ENCODE measurements around the gene HS3ST4. TPM values are rescaled to one million over a fixed set of nuclear protein-coding genes. Genes with fewer than 3 reads are reported as not detected.

HS3ST4 gene
- 0.32 TPM for total RNA-seq
- long read RNA-seq = 0 reads

- H3K27me3 ChIP-seq = peaks cover 55% of the 10 kb centered on the region
- no peak for TF ChIP-seq CTCF (IDR thresholded peaks at IDR 0.05)
- ATAC-seq (no peak), DNase-seq (no peak)
- H3K9me3 ChIP-seq = no peaks in the 10 kb centered on the region
- peak within 1 kb of the TSS; percentile 21 for H3K4me3 ChIP-seq
- no peaks in the 10 kb centered on the region for H3K4me1 ChIP-seq
- no peak within 1 kb of the TSS for H3K27ac ChIP-seq
- intact Hi-C loops (cut with DNase I) = no loop called here
- H3K36me3 ChIP-seq = no peaks in the 10 kb centered on the region
Measured at GRCh38 chr16:25691519-25692091, at the start of gene HS3ST4. Gene HS3ST4, plus strand, starts transcription at chr16:25691959.

- intact Hi-C loops (cut with DNase I) = no loop called here
- ATAC-seq = no peak
- Histone ChIP-seq H3K4me1 (no peaks in the 10 kb centered on the region), H3K9me3 (no peaks in the 10 kb centered on the region), H3K27ac (no peak overlapping the region), H3K36me3 (no peaks in the 10 kb centered on the region), H3K4me3 (no peak overlapping the region), H3K27me3 (no peaks in the 10 kb centered on the region)
- TF ChIP-seq CTCF (IDR thresholded peaks at IDR 0.05) = no peak
- no peak for DNase-seq
Measured at GRCh38 chr16:25643633-25644032, 48.1 kb upstream of the HS3ST4 start.

- H3K4me1 ChIP-seq = no peaks in the 10 kb centered on the region
- no peaks in the 10 kb centered on the region for H3K36me3 ChIP-seq
- H3K27ac ChIP-seq = no peak overlapping the region
- no peak for DNase-seq
- intact Hi-C loops (cut with DNase I) = no loop called here
- no peak for TF ChIP-seq CTCF (IDR thresholded peaks at IDR 0.05)
- no peaks in the 10 kb centered on the region for H3K9me3 ChIP-seq
- ATAC-seq = no peak
- H3K27me3 ChIP-seq = no peaks in the 10 kb centered on the region
- no peak overlapping the region for H3K4me3 ChIP-seq
Measured at GRCh38 chr16:25656639-25657038, 35.1 kb upstream of the HS3ST4 start.

GRCh38 chr16:25676820-25677219 lies 14.9 kb upstream of the HS3ST4 start:
- no peak for TF ChIP-seq CTCF (IDR thresholded peaks at IDR 0.05)
- intact Hi-C loops (cut with DNase I) = no loop called here
- DNase-seq = no peak
- Histone ChIP-seq H3K27me3 (no peaks in the 10 kb centered on the region), H3K27ac (no peak overlapping the region), H3K9me3 (no peaks in the 10 kb centered on the region), H3K4me1 (no peaks in the 10 kb centered on the region), H3K36me3 (no peaks in the 10 kb centered on the region), H3K4me3 (no peak overlapping the region)
- no peak for ATAC-seq

GRCh38 chr16:25679511-25679910 lies 12.2 kb upstream of the HS3ST4 start:
- no peak overlapping the region for H3K27ac ChIP-seq
- ATAC-seq (no peak), DNase-seq (no peak)
- no peaks in the 10 kb centered on the region for H3K27me3 ChIP-seq
- H3K9me3 ChIP-seq = no peaks in the 10 kb centered on the region
- H3K4me1 ChIP-seq = no peaks in the 10 kb centered on the region
- intact Hi-C loops (cut with DNase I) = no loop called here
- TF ChIP-seq CTCF (IDR thresholded peaks at IDR 0.05) = no peak
- no peaks in the 10 kb centered on the region for H3K36me3 ChIP-seq
- no peak overlapping the region for H3K4me3 ChIP-seq
